ENCODE data around the gene GATB.

Gene GATB

GRCh38 chr4:151667666-151668065 is 93.1 kb downstream of the GATB start:
- no peaks in the 10 kb centered on the region for H3K9me3 ChIP-seq (ENCODE audit: control insufficient read depth, low read depth, low read length)

GRCh38 chr4:151667048-151667447 is 93.8 kb downstream of the GATB start:
- Histone ChIP-seq H3K4me3 (ENCODE audit: low read length) (no peak overlapping the region), H3K9me3 (ENCODE audit: control insufficient read depth, low read depth, low read length) (no peaks in the 10 kb centered on the region), H3K4me1 (ENCODE audit: control insufficient read depth, low read depth, low read length) (no peaks in the 10 kb centered on the region), H3K27ac (ENCODE audit: low read length) (no peak overlapping the region), H3K36me3 (ENCODE audit: control insufficient read depth, low read depth, low read length) (peaks cover 12% of the 10 kb centered on the region), H3K27me3 (ENCODE audit: control insufficient read depth, insufficient read depth, low read length) (no peaks in the 10 kb centered on the region), H3K9ac (ENCODE audit: low read length) (no peak overlapping the region)

More at GRCh38 chr4:151667666-151668065, 93.1 kb downstream of the GATB start:
- Histone ChIP-seq H3K4me1 (ENCODE audit: control insufficient read depth, low read depth, low read length) (no peaks in the 10 kb centered on the region), H3K27me3 (ENCODE audit: control insufficient read depth, insufficient read depth, low read length) (no peaks in the 10 kb centered on the region), H3K4me3 (ENCODE audit: low read length) (no peak overlapping the region), H3K9ac (ENCODE audit: low read length) (no peak overlapping the region), H3K27ac (ENCODE audit: low read length) (no peak overlapping the region), H3K36me3 (ENCODE audit: control insufficient read depth, low read depth, low read length) (peaks cover 12% of the 10 kb centered on the region)

GRCh38 chr4:151666501-151666900 is 94.3 kb downstream of the GATB start:
- Histone ChIP-seq H3K4me3 (ENCODE audit: low read length) (no peak overlapping the region), H3K36me3 (ENCODE audit: control insufficient read depth, low read depth, low read length) (peaks cover 12% of the 10 kb centered on the region), H3K9ac (ENCODE audit: low read length) (no peak overlapping the region), H3K9me3 (ENCODE audit: control insufficient read depth, low read depth, low read length) (no peaks in the 10 kb centered on the region), H3K27ac (ENCODE audit: low read length) (no peak overlapping the region), H3K27me3 (ENCODE audit: control insufficient read depth, insufficient read depth, low read length) (no peaks in the 10 kb centered on the region), H3K4me1 (ENCODE audit: control insufficient read depth, low read depth, low read length) (no peaks in the 10 kb centered on the region)

GRCh38 chr4:151665785-151666127 is 95.1 kb downstream of the GATB start:
- Histone ChIP-seq H3K9ac (ENCODE audit: low read length) (no peak overlapping the region), H3K9me3 (ENCODE audit: control insufficient read depth, low read depth, low read length) (no peaks in the 10 kb centered on the region), H3K27me3 (ENCODE audit: control insufficient read depth, insufficient read depth, low read length) (no peaks in the 10 kb centered on the region), H3K27ac (ENCODE audit: low read length) (no peak overlapping the region), H3K4me3 (ENCODE audit: low read length) (no peak overlapping the region), H3K4me1 (ENCODE audit: control insufficient read depth, low read depth, low read length) (no peaks in the 10 kb centered on the region), H3K36me3 (ENCODE audit: control insufficient read depth, low read depth, low read length) (peaks cover 12% of the 10 kb centered on the region)

GRCh38 chr4:151665022-151665784 is 95.6 kb downstream of the GATB start:
- Histone ChIP-seq H3K4me1 (ENCODE audit: control insufficient read depth, low read depth, low read length) (no peaks in the 10 kb centered on the region), H3K9me3 (ENCODE audit: control insufficient read depth, low read depth, low read length) (no peaks in the 10 kb centered on the region), H3K4me3 (ENCODE audit: low read length) (no peak overlapping the region), H3K36me3 (ENCODE audit: control insufficient read depth, low read depth, low read length) (peaks cover 12% of the 10 kb centered on the region), H3K9ac (ENCODE audit: low read length) (no peak overlapping the region), H3K27ac (ENCODE audit: low read length) (no peak overlapping the region), H3K27me3 (ENCODE audit: control insufficient read depth, insufficient read depth, low read length) (no peaks in the 10 kb centered on the region)

- Histone ChIP-seq H3K27ac (ENCODE audit: low read length) (no peak overlapping the region), H3K4me1 (ENCODE audit: control insufficient read depth, low read depth, low read length) (no peaks in the 10 kb centered on the region), H3K9ac (ENCODE audit: low read length) (no peak overlapping the region), H3K36me3 (ENCODE audit: control insufficient read depth, low read depth, low read length) (peaks cover 14% of the 10 kb centered on the region), H3K4me3 (ENCODE audit: low read length) (no peak overlapping the region), H3K27me3 (ENCODE audit: control insufficient read depth, insufficient read depth, low read length) (no peaks in the 10 kb centered on the region), H3K9me3 (ENCODE audit: control insufficient read depth, low read depth, low read length) (no peaks in the 10 kb centered on the region)
These were observed 96.5 kb downstream of the GATB start for GRCh38 chr4:151664289-151664688.

- Histone ChIP-seq H3K9ac (ENCODE audit: low read length) (no peak overlapping the region), H3K27me3 (ENCODE audit: control insufficient read depth, insufficient read depth, low read length) (no peaks in the 10 kb centered on the region), H3K27ac (ENCODE audit: low read length) (no peak overlapping the region), H3K36me3 (ENCODE audit: control insufficient read depth, low read depth, low read length) (peaks cover 20% of the 10 kb centered on the region), H3K9me3 (ENCODE audit: control insufficient read depth, low read depth, low read length) (no peaks in the 10 kb centered on the region), H3K4me1 (ENCODE audit: control insufficient read depth, low read depth, low read length) (no peaks in the 10 kb centered on the region), H3K4me3 (ENCODE audit: low read length) (no peak overlapping the region)
These were observed 97.7 kb downstream of the GATB start for GRCh38 chr4:151663109-151663508.

GRCh38 chr4:151661873-151662272 is 98.9 kb downstream of the GATB start:
- Histone ChIP-seq H3K27me3 (ENCODE audit: control insufficient read depth, insufficient read depth, low read length) (no peaks in the 10 kb centered on the region), H3K4me3 (ENCODE audit: low read length) (no peak overlapping the region), H3K9ac (ENCODE audit: low read length) (no peak overlapping the region), H3K36me3 (ENCODE audit: control insufficient read depth, low read depth, low read length) (peaks cover 27% of the 10 kb centered on the region), H3K4me1 (ENCODE audit: control insufficient read depth, low read depth, low read length) (no peaks in the 10 kb centered on the region), H3K27ac (ENCODE audit: low read length) (no peak overlapping the region), H3K9me3 (ENCODE audit: control insufficient read depth, low read depth, low read length) (no peaks in the 10 kb centered on the region)

GRCh38 chr4:151660676-151661075 is 100.1 kb downstream of the GATB start:
- Histone ChIP-seq H3K4me3 (ENCODE audit: low read length) (no peak overlapping the region), H3K4me1 (ENCODE audit: control insufficient read depth, low read depth, low read length) (no peaks in the 10 kb centered on the region), H3K27me3 (ENCODE audit: control insufficient read depth, insufficient read depth, low read length) (no peaks in the 10 kb centered on the region), H3K27ac (ENCODE audit: low read length) (no peak overlapping the region), H3K9me3 (ENCODE audit: control insufficient read depth, low read depth, low read length) (no peaks in the 10 kb centered on the region), H3K9ac (ENCODE audit: low read length) (no peak overlapping the region), H3K36me3 (ENCODE audit: control insufficient read depth, low read depth, low read length) (peaks cover 31% of the 10 kb centered on the region)

GRCh38 chr4:151659601-151660364 is 101.0 kb downstream of the GATB start:
- H3K4me1 ChIP-seq (ENCODE audit: control insufficient read depth, low read depth, low read length), result no peaks in the 10 kb centered on the region
- no peaks in the 10 kb centered on the region for H3K9me3 ChIP-seq (ENCODE audit: control insufficient read depth, low read depth, low read length)
- H3K27ac ChIP-seq (ENCODE audit: low read length), result no peak overlapping the region
- no peaks in the 10 kb centered on the region for H3K27me3 ChIP-seq (ENCODE audit: control insufficient read depth, insufficient read depth, low read length)
- no peak overlapping the region for H3K4me3 ChIP-seq (ENCODE audit: low read length)
- peaks cover 28% of the 10 kb centered on the region for H3K36me3 ChIP-seq (ENCODE audit: control insufficient read depth, low read depth, low read length)
- no peak overlapping the region for H3K9ac ChIP-seq (ENCODE audit: low read length)

GRCh38 chr4:151658959-151659600 is 101.7 kb downstream of the GATB start:
- Histone ChIP-seq H3K4me1 (ENCODE audit: control insufficient read depth, low read depth, low read length) (no peaks in the 10 kb centered on the region), H3K9ac (ENCODE audit: low read length) (no peak overlapping the region), H3K4me3 (ENCODE audit: low read length) (no peak overlapping the region), H3K27me3 (ENCODE audit: control insufficient read depth, insufficient read depth, low read length) (no peaks in the 10 kb centered on the region), H3K36me3 (ENCODE audit: control insufficient read depth, low read depth, low read length) (peaks cover 28% of the 10 kb centered on the region), H3K27ac (ENCODE audit: low read length) (no peak overlapping the region), H3K9me3 (ENCODE audit: control insufficient read depth, low read depth, low read length) (no peaks in the 10 kb centered on the region)
